SU-DHL-6 (cell line): Measurements from ENCODE around the gene TMEM82.

Experiments
- EZH2phosphoT487 ChIP-seq: fragments of 200-600 bp; sonication (generic), shearing (Covaris generic); conservative IDR thresholded peaks from 2 replicates; pipeline ENCODE4 v1.6.1; 2018; ENCODE audit warnings: mild to moderate bottlenecking, antibody characterized with exemption, low read length, moderate library complexity, mixed read lengths
- TF ChIP-seq, protein P1 (sequence below): fragments of 200-600 bp; sonication (generic); IDR thresholded peaks from one replicate; pipeline ENCODE4 v1.5.1; 2017; ENCODE audit warnings: antibody characterized with exemption, mild to moderate bottlenecking, low read length, moderate library complexity; ENCODE audit not compliant: insufficient read depth, poor library complexity, severe bottlenecking

DNA sequence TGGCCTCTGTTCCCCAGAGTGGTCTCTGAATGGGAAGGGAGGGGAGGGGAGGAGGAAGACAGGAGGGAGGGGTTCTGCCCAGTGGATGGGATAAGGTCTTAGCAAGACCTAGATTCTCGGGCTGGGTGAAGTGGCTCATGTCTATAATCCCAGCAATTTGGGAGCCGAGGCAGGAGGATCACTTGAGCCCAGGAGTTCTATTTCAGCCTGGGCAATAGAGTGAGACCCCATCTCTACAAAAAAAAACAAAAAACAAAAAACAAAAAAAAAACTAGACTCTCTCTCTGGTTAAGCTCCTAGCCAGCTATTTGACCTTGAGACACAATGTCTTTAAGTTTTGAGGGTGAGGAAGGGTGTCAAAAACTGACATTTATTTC is 53.8 kb downstream of the TMEM82 start:
- TF ChIP-seq, protein P1, sequence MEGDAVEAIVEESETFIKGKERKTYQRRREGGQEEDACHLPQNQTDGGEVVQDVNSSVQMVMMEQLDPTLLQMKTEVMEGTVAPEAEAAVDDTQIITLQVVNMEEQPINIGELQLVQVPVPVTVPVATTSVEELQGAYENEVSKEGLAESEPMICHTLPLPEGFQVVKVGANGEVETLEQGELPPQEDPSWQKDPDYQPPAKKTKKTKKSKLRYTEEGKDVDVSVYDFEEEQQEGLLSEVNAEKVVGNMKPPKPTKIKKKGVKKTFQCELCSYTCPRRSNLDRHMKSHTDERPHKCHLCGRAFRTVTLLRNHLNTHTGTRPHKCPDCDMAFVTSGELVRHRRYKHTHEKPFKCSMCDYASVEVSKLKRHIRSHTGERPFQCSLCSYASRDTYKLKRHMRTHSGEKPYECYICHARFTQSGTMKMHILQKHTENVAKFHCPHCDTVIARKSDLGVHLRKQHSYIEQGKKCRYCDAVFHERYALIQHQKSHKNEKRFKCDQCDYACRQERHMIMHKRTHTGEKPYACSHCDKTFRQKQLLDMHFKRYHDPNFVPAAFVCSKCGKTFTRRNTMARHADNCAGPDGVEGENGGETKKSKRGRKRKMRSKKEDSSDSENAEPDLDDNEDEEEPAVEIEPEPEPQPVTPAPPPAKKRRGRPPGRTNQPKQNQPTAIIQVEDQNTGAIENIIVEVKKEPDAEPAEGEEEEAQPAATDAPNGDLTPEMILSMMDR, result no peak
- TF ChIP-seq EZH2phosphoT487, result no peak
